Measurements from ENCODE around the gene GPATCH2L.
A peak's percentile ranks its signal among the peaks of the same experiment; 100 is the strongest.

GPATCH2L gene

GRCh38 chr14:76136476-76137110 is 15.1 kb upstream of the GPATCH2L start:
- DNase-seq (ENCODE audit: low read depth) = no peak

GRCh38 chr14:76138119-76138757 is 13.5 kb upstream of the GPATCH2L start:
- DNase-seq (ENCODE audit: low read depth) = no peak

- no peak for DNase-seq (ENCODE audit: low read depth)
These were observed 12.7 kb upstream of the GPATCH2L start for GRCh38 chr14:76138758-76139723.

GRCh38 chr14:76143642-76144041 is 8.1 kb upstream of the GPATCH2L start:
- DNase-seq (ENCODE audit: low read depth) = no peak

- no peak for DNase-seq (ENCODE audit: low read depth)
These were observed 4.7 kb upstream of the GPATCH2L start for GRCh38 chr14:76146976-76147375.

- no peak for DNase-seq (ENCODE audit: low read depth)
These were observed 2.5 kb upstream of the GPATCH2L start for GRCh38 chr14:76149196-76149595.

- peak; percentile 17 for DNase-seq (ENCODE audit: low read depth)
These were observed 585 bp downstream of the GPATCH2L start for GRCh38 chr14:76152333-76152681.

- no peak for DNase-seq (ENCODE audit: low read depth)
These were observed 2.2 kb downstream of the GPATCH2L start for GRCh38 chr14:76153919-76154318.

GRCh38 chr14:76154539-76155126 is 2.9 kb downstream of the GPATCH2L start:
- DNase-seq (ENCODE audit: low read depth) = no peak

- DNase-seq (ENCODE audit: low read depth) = no peak
These were observed 12.1 kb downstream of the GPATCH2L start for GRCh38 chr14:76163668-76164363.

- no peak for DNase-seq (ENCODE audit: low read depth)
These were observed 16.8 kb downstream of the GPATCH2L start for GRCh38 chr14:76168531-76168930.

GRCh38 chr14:76169776-76170175 is 18.1 kb downstream of the GPATCH2L start:
- no peak for DNase-seq (ENCODE audit: low read depth)

GRCh38 chr14:76174982-76175381 is 23.3 kb downstream of the GPATCH2L start:
- DNase-seq (ENCODE audit: low read depth) = no peak

GRCh38 chr14:76175942-76176341 is 24.2 kb downstream of the GPATCH2L start:
- DNase-seq (ENCODE audit: low read depth) = no peak

GRCh38 chr14:76181546-76181945 is 29.8 kb downstream of the GPATCH2L start:
- DNase-seq (ENCODE audit: low read depth) = no peak

- DNase-seq (ENCODE audit: low read depth) = no peak
These were observed 34.7 kb downstream of the GPATCH2L start for GRCh38 chr14:76186308-76187027.

- DNase-seq (ENCODE audit: low read depth) = no peak
These were observed 39.6 kb downstream of the GPATCH2L start for GRCh38 chr14:76191297-76191696.

GRCh38 chr14:76193696-76194095 is 42.0 kb downstream of the GPATCH2L start:
- DNase-seq (ENCODE audit: low read depth) = no peak

- no peak for DNase-seq (ENCODE audit: low read depth)
These were observed 42.6 kb downstream of the GPATCH2L start for GRCh38 chr14:76194327-76194726.

GRCh38 chr14:76195003-76195402 is 43.3 kb downstream of the GPATCH2L start:
- DNase-seq (ENCODE audit: low read depth) = no peak

Data from stimulated activated CD8-positive, alpha-beta memory T cell treated with anti-CD3 and anti-CD28 coated beads, Interleukin-15, amount 100 ng/mL, for 24 hours (primary cell).